Stimulated activated CD4-positive, alpha-beta T cell treated with anti-CD3 and anti-CD28 coated beads, Interleukin-1b, Interleukin-23, amount 100 ng/mL, for 24 hours (primary cell): ENCODE data around the gene SETD7.

Experiments
- DNase-seq, 4 experiments: peaks; one replicate each; pipeline ENCODE4 v3.0.0-alpha.2; 2020; ENCODE audit warnings: low read depth in 4 of 4, low spot score in 1 of 4

The SETD7 gene

GRCh38 chr4:139552517-139553307 is 3.3 kb downstream of the SETD7 start:
- no peak for DNase-seq

- no peak for DNase-seq
Measured at GRCh38 chr4:139550724-139551429, 5.1 kb downstream of the SETD7 start.

- DNase-seq, result no peak
Measured at GRCh38 chr4:139547979-139548378, 8.0 kb downstream of the SETD7 start.

- DNase-seq, result no peak
Measured at GRCh38 chr4:139540632-139541031, 15.4 kb downstream of the SETD7 start.

GRCh38 chr4:139540161-139540560 is 15.9 kb downstream of the SETD7 start:
- no peak for DNase-seq

GRCh38 chr4:139537292-139537691 is 18.7 kb downstream of the SETD7 start:
- no peak for DNase-seq

GRCh38 chr4:139535871-139536234 is 20.2 kb downstream of the SETD7 start:
- DNase-seq, result no peak

GRCh38 chr4:139535228-139535870 is 20.7 kb downstream of the SETD7 start:
- DNase-seq, result no peak

GRCh38 chr4:139534287-139534950 is 21.6 kb downstream of the SETD7 start:
- no peak for DNase-seq

- DNase-seq, result no peak
Measured at GRCh38 chr4:139533511-139533910, 22.5 kb downstream of the SETD7 start.

- no peak for DNase-seq
Measured at GRCh38 chr4:139532947-139533346, 23.1 kb downstream of the SETD7 start.

GRCh38 chr4:139530833-139531427 is 25.1 kb downstream of the SETD7 start:
- DNase-seq, result peak; percentile 8 to 43 (median 15)

- no peak for DNase-seq
Measured at GRCh38 chr4:139528377-139529005, 27.5 kb downstream of the SETD7 start.

- DNase-seq, result no peak
Measured at GRCh38 chr4:139526928-139527327, 29.1 kb downstream of the SETD7 start.

GRCh38 chr4:139525414-139525813 is 30.6 kb downstream of the SETD7 start:
- no peak for DNase-seq

GRCh38 chr4:139524062-139524631 is 31.9 kb downstream of the SETD7 start:
- no peak for DNase-seq

GRCh38 chr4:139523076-139523475 is 32.9 kb downstream of the SETD7 start:
- DNase-seq, result no peak

GRCh38 chr4:139522457-139522856 is 33.6 kb downstream of the SETD7 start:
- no peak for DNase-seq

GRCh38 chr4:139521754-139522401 is 34.1 kb downstream of the SETD7 start:
- DNase-seq, result no peak

GRCh38 chr4:139515531-139515958 is 40.5 kb downstream of the SETD7 start:
- no peak for DNase-seq
